NOMO-1 (cell line): ENCODE data around the gene CAND2.

Experiments
- DNase-seq, 2 experiments: peaks; one replicate each; lab custom pipeline; 2025; ENCODE audit not compliant: unreplicated experiment in 2 of 2; lab: John Stamatoyannopoulos, UW

CAND2 gene

DNA sequence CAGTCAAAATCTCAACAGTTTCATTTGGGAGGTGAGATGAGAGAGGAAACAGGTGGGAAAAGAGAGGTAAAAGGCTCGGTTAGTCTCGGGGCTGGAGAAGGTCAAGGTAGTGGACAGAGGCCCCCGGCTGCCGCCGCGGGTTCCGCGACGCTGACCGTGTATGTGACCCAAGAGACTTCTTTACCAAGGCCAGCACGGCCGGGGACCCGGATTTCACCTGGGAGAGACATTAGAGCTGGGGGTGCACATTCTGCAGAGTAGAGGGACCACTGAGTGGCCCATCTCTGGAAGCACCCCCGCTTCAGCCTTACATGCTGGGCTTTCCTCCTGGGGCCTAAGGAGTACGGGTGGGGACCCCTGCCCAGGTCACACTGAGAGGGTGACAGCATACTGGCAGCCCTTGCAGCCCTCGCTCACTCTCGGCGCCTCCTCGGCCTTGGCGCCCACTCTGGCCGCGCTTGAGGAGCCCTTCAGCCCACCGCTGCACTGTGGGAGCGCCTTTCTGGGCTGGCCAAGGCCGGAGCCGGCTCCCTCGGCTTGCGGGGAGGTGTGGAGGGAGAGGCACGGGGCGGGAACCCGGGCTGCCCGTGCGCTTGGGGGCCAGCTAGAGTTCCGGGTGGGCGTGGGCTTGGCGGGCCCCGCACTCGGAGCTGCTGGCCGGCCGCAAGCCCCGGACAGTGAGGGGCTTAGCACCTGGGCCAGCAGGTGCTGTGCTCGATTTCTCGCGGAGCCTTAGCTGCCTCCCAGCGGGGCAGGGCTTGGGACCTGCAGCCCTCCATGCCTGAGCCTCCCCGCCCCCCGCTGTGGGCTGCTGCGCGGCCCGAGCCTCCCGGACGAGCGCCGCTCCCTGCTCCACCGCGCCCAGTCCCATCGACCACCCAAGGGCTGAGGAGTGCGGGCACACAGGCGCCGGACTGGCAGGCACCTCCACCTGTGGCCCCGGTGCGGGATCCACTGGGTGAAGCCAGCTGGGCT, 86.1 kb downstream of the CAND2 start:
- DNase-seq: no peak

DNA sequence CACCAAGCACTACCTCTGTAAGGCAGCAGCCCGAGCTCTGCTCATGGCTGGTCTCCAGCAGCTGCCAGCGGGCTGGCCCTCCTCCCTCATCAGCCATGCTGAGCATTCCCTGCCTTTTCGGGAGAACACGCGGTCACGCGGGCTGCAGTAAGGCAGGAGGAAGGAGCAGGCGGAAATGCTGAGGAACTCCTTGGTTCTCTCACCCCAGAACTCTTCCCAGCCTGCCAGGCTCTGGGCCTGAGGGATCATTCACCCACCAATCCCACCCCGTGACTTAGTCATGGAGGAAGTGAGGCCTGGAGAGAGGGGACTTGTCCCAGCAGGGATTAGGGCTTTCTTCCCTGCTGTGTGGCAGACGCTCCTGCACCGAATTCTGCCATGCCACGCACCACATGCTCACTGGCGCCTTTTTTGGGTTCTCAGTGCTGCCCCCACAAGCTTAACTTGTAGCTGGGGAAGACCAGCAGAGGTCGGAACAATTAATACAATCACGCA, 87.8 kb downstream of the CAND2 start:
- DNase-seq: no peak
